GM10266 (cell line): ENCODE results near the gene MLF2.
"Not testable (repeated sequence)": the region's sequence is repeated elsewhere in the genome, so short reads cannot be mapped to it uniquely, and the experiment has no call there.

Experiments
- DNase-seq: peaks from one replicate; pipeline ENCODE4 v3.0.0; 2012; ENCODE audit errors: extremely low spot score
- CTCF ChIP-seq: IDR thresholded peaks from 2 replicates; pipeline ENCODE4 v1.5.1; 2012; ENCODE audit warnings: mild to moderate bottlenecking, low read depth; ENCODE audit not compliant: control insufficient read depth, insufficient read depth; ENCODE audit errors: missing control alignments

Gene MLF2

GRCh38 chr12:6751767-6752166, 1.2 kb downstream of the MLF2 start:
- no peak for DNase-seq
- no peak for TF ChIP-seq CTCF

GRCh38 chr12:6750506-6750905, 2.4 kb downstream of the MLF2 start:
- DNase-seq: no peak
- TF ChIP-seq CTCF: no peak

- TF ChIP-seq CTCF: no peak
- no peak for DNase-seq
Observed at GRCh38 chr12:6748761-6749160, 4.2 kb downstream of the MLF2 start.

- DNase-seq: no peak
- TF ChIP-seq CTCF: no peak
Observed at GRCh38 chr12:6747216-6747615, 5.7 kb downstream of the MLF2 start.

GRCh38 chr12:6745741-6746525, 7.0 kb downstream of the MLF2 start:
- DNase-seq: peak; percentile 55
- TF ChIP-seq CTCF: no peak

- DNase-seq: not testable (repeated sequence)
Observed at GRCh38 chr12:6743300-6743699, 9.6 kb downstream of the MLF2 start.

GRCh38 chr12:6742834-6743233, 10.1 kb downstream of the MLF2 start:
- no peak for TF ChIP-seq CTCF

GRCh38 chr12:6742080-6742479, 10.9 kb downstream of the MLF2 start:
- not testable (repeated sequence) for DNase-seq

More at GRCh38 chr12:6742834-6743233, 10.1 kb downstream of the MLF2 start:
- DNase-seq: no peak
